Activated CD4-positive, alpha-beta memory T cell treated with anti-CD3 and anti-CD28 coated beads for 36 hours (primary cell): ENCODE data around the gene CALB2. TPM values are rescaled to one million over a fixed set of nuclear protein-coding genes. Genes with fewer than 3 reads are reported as not detected.
A peak's percentile ranks its signal among the peaks of the same experiment; 100 is the strongest.
"Not testable (repeated sequence)": the region's sequence is repeated elsewhere in the genome, so short reads cannot be mapped to it uniquely, and the experiment has no call there.

Source experiments
- CTCF ChIA-PET: fragments of 350-600 bp; sonication (Branson Sonifier 250); formaldehyde crosslinking; loops from one replicate; lab custom pipeline; 2021; ENCODE audit warnings: antibody characterized with exemption, inconsistent platforms; lab: Charles Lee
- POLR2A ChIA-PET: fragments of 350-600 bp; sonication (Branson Sonifier 250); formaldehyde crosslinking; loops from one replicate; lab custom pipeline; 2021; ENCODE audit warnings: antibody characterized with exemption; lab: Charles Lee
- DNase-seq: peaks from one replicate; pipeline ENCODE4 v3.0.0-alpha.2; 2020
- H3K27ac Mint-ChIP-seq: one replicate; pipeline ENCODE4 v1.8.0; 2021; ENCODE audit warnings: mixed read lengths
- H3K27me3 Mint-ChIP-seq: one replicate; pipeline ENCODE4 v1.8.0; 2021; ENCODE audit warnings: mixed read lengths
- H3K36me3 Mint-ChIP-seq: one replicate; pipeline ENCODE4 v1.8.0; 2021; ENCODE audit warnings: mixed read lengths
- H3K4me1 Mint-ChIP-seq: one replicate; pipeline ENCODE4 v1.8.0; 2021; ENCODE audit warnings: low read depth, mixed read lengths
- H3K4me3 Mint-ChIP-seq: one replicate; pipeline ENCODE4 v1.8.0; 2021; ENCODE audit warnings: mild to moderate bottlenecking, mixed read lengths
- H3K9me3 Mint-ChIP-seq: one replicate; pipeline ENCODE4 v1.8.0; 2021; ENCODE audit warnings: mixed read lengths
- intact Hi-C: fragments of 100-400 bp; cut with micrococcal nuclease; formaldehyde crosslinking; loops from one replicate; pipeline ENCODE4 v1.15.1; 2023
- total RNA-seq, 2 experiments: library from RNA; stranded (reverse); gene quantifications; one replicate each; pipeline ENCODE4 v1.2.3, GENCODE V29; 2021

CALB2 gene
- not detected for total RNA-seq

DNA sequence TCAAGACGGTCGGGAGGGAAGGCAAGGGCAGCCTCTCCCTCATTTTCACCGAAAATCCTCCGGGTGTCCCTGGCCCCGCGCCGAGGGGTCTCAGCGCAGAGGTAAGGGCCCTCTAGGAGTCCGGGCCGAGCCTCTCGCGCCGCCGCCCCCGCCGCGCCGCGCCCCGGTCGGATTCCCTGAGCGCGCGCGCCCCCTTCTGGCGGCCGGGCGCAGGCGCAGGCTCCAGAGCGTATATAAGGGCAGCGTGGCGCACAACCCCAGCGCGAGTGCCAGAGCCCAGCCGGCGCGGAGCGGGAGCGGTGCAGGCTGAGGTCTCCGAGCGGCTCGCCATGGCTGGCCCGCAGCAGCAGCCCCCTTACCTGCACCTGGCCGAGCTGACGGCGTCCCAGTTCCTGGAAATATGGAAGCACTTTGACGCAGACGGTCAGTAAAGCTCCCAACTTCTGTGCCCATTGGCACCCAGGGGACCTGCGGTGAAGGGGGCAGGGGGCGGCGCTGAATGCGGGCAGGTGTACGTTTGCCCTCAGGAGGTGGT lies at the start of gene CALB2:
Gene CALB2, plus strand, starts transcription at position 260 of the 535 bp plus-strand sequence. Its CDS starts 70 bp downstream, at position 330.
- intact Hi-C loops, result no loop called here
- CTCF ChIA-PET, result interaction anchor here (0.7 to 2.3 kb wide), 9 partner anchors 9 to 587 kb away, joined by 3 to 7 read pairs (median 3); no protein-coding TSS in a partner anchor
- Mint-ChIP-seq H3K4me3 (no peak within 1 kb of the TSS), H3K36me3 (no peaks in the 10 kb centered on the region), H3K4me1 (no peaks in the 10 kb centered on the region), H3K27ac (no peak within 1 kb of the TSS), H3K9me3 (no peaks in the 10 kb centered on the region), H3K27me3 (peaks cover 13% of the 10 kb centered on the region)
- POLR2A ChIA-PET, result no interaction called here
- peak; percentile 67 for DNase-seq

DNA sequence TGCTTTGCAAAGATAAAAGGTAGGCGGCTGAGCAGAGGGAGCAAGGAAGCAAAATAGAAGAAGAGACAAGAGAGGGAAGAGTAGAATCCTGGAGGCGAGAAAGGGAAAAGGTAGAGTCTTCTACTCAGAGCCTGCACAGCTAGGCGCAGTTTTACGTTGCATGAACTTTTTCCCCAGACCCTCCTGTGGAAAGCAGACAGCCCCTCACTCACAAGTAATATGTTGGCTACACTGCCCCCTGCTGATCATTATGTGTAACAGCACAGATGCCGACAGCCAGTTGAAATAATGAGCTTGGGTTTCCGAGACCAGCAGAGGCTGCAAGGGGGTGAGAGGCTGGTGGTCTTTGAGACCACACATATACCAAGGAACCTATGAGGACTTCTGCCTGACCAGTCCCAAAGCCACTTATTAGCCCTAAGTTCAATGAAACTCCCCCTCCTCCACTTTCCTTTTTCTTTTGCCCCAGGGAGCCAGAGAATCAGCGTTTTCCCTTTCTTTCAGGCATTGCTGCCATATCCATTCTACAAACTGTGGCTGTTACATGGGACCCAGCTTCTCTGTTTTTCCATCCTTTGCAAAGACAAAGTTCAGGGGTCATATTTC lies 46.9 kb upstream of the CALB2 start:
- Mint-ChIP-seq H3K4me1 (no peaks in the 10 kb centered on the region), H3K36me3 (no peaks in the 10 kb centered on the region), H3K9me3 (no peaks in the 10 kb centered on the region), H3K27me3 (peaks cover 32% of the 10 kb centered on the region), H3K27ac (no peak overlapping the region), H3K4me3 (no peak overlapping the region)
- intact Hi-C loops, result no loop called here
- ChIA-PET CTCF (interaction anchor here (0.6 to 2.6 kb wide), 33 partner anchors 8 to 540 kb away, joined by 3 to 24 read pairs (median 4); partner anchors contain the start of gene CMTR2), POLR2A (no interaction called here)
- DNase-seq, result peak; percentile 25

DNA sequence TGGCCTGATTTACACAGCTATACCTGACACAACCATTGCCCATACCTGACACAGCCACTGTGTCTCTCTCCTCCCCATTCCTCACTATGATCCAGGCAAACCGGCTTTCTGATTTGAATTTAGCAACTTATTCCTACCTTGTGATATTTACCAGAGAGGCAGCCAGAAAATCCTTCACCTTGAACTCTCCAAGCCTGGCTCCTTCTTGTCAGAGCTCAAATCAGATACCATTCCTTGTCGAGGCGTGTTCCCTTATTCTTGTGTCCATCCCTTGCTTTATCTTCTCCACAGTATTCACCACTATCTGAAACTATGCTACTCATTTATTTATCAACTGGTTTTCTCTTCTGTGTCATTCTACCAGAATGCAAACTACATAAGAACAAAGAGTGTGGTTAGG lies 44.9 kb upstream of the CALB2 start:
- intact Hi-C loops, CTCF ChIA-PET, POLR2A ChIA-PET, DNase-seq, H3K27ac Mint-ChIP-seq, H3K4me1 Mint-ChIP-seq, H3K36me3 Mint-ChIP-seq, H3K4me3 Mint-ChIP-seq, H3K9me3 Mint-ChIP-seq: not testable (repeated sequence)
- H3K27me3 Mint-ChIP-seq, result peaks cover 28% of the 10 kb centered on the region

DNA sequence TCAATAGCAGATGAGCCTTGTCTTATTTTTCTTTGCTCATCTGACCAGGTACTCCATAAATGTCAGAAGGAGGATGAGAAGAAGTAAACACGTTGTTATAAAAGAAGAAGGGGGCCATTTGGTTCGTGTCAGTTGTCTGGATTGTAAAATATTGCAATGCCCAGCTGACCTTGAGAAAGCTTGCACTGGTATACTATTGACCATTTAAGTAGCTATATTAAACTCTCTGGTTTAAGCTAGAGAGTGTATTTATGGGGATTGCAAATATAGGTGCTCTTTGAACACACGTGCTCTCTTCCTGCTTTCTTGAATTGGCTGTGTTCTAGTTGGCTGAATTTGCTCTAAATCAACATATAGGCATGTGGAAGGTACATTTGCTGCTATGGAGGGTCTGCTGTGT lies 43.3 kb upstream of the CALB2 start:
- no peaks in the 10 kb centered on the region for H3K36me3 Mint-ChIP-seq
- H3K27me3 Mint-ChIP-seq, result peaks cover 23% of the 10 kb centered on the region
- H3K4me1 Mint-ChIP-seq, result no peaks in the 10 kb centered on the region
- DNase-seq, result no peak
- intact Hi-C loops, result no loop called here
- ChIA-PET CTCF (no interaction called here), POLR2A (no interaction called here)
- no peak overlapping the region for H3K4me3 Mint-ChIP-seq
- no peaks in the 10 kb centered on the region for H3K9me3 Mint-ChIP-seq
- H3K27ac Mint-ChIP-seq, result no peak overlapping the region

DNA sequence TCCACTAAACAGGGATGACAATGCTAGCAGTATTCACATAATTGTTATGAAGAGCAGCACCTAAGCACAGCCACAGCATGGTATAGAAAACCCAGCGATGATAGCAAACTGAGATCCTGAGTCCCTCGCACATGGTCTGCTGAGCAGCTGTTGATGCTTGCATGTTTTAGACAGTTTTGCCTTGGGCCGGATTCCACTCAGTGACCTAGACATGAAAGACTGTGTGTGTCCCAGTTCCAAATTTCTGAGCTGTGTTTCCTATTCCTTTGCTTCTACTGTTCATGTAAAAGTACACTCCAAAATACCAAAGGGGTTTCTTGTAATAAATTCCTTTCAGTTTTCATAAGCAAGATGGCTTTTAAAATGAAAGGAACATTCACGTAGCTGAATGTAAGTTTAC lies 38.5 kb upstream of the CALB2 start:
- peaks cover 8% of the 10 kb centered on the region for H3K27me3 Mint-ChIP-seq
- CTCF ChIA-PET, result interaction anchor here (0.9 to 1.2 kb wide), 2 partner anchors 8 to 10 kb away, joined by 5 read pairs; no protein-coding TSS in a partner anchor
- POLR2A ChIA-PET, result no interaction called here
- no peak overlapping the region for H3K4me3 Mint-ChIP-seq
- H3K27ac Mint-ChIP-seq, result no peak overlapping the region
- intact Hi-C loops, result no loop called here
- H3K4me1 Mint-ChIP-seq, result no peaks in the 10 kb centered on the region
- H3K9me3 Mint-ChIP-seq, result no peaks in the 10 kb centered on the region
- DNase-seq, result no peak
- H3K36me3 Mint-ChIP-seq, result no peaks in the 10 kb centered on the region

GRCh38 chr16:71327720-71328119 lies 30.8 kb upstream of the CALB2 start:
- H3K27me3 Mint-ChIP-seq, result peaks cover 11% of the 10 kb centered on the region
- H3K27ac Mint-ChIP-seq, result no peak overlapping the region
- no peaks in the 10 kb centered on the region for H3K4me1 Mint-ChIP-seq
- no peak overlapping the region for H3K4me3 Mint-ChIP-seq
- H3K36me3 Mint-ChIP-seq, result no peaks in the 10 kb centered on the region
- intact Hi-C loops, result no loop called here
- CTCF ChIA-PET, result interaction anchor here (0.9 to 3.7 kb wide), 2 partner anchors 16 to 85 kb away, joined by 4 to 24 read pairs; no protein-coding TSS in a partner anchor
- POLR2A ChIA-PET, result no interaction called here
- no peaks in the 10 kb centered on the region for H3K9me3 Mint-ChIP-seq
- no peak for DNase-seq

GRCh38 chr16:71328151-71328550 lies 30.4 kb upstream of the CALB2 start:
- H3K27me3 Mint-ChIP-seq, result peaks cover 11% of the 10 kb centered on the region
- ChIA-PET CTCF (interaction anchor here (0.9 to 3.7 kb wide), 2 partner anchors 17 to 84 kb away, joined by 4 to 24 read pairs; no protein-coding TSS in a partner anchor), POLR2A (no interaction called here)
- DNase-seq, result no peak
- intact Hi-C loops, result no loop called here
- H3K4me1 Mint-ChIP-seq, result no peaks in the 10 kb centered on the region
- H3K9me3 Mint-ChIP-seq, result no peaks in the 10 kb centered on the region
- H3K36me3 Mint-ChIP-seq, result no peaks in the 10 kb centered on the region
- H3K4me3 Mint-ChIP-seq, result no peak overlapping the region
- H3K27ac Mint-ChIP-seq, result no peak overlapping the region

- no peaks in the 10 kb centered on the region for H3K36me3 Mint-ChIP-seq
- intact Hi-C loops, result no loop called here
- ChIA-PET CTCF (interaction anchor here (1.0 kb wide), 1 partner anchor 26 kb away, joined by 3 read pairs; no protein-coding TSS in a partner anchor), POLR2A (no interaction called here)
- H3K27me3 Mint-ChIP-seq, result peaks cover 13% of the 10 kb centered on the region
- no peak for DNase-seq
- no peak overlapping the region for H3K27ac Mint-ChIP-seq
- no peaks in the 10 kb centered on the region for H3K4me1 Mint-ChIP-seq
- no peak overlapping the region for H3K4me3 Mint-ChIP-seq
- no peaks in the 10 kb centered on the region for H3K9me3 Mint-ChIP-seq
Measured at GRCh38 chr16:71337631-71338030, 20.9 kb upstream of the CALB2 start.

DNA sequence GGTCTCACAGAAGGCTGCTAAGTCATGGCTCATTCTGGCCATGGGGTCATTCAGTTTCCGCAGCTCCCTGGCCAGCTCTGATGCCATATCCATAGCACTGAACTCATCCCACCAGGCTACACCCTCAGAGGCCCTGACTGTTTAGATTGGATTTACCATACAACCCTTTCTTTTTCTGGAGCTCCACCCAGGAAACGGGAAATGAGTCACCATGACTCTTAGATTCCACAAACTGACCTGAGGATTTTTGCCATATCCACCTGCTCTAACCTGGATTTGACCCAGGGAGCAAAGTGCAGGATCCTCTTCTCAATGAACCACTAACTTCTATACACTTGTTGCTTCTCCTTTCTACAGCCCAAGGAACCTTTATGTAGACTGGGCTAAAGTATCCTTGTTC lies 20.3 kb upstream of the CALB2 start:
- intact Hi-C loops, result no loop called here
- Mint-ChIP-seq H3K4me3 (no peak overlapping the region), H3K9me3 (no peaks in the 10 kb centered on the region), H3K4me1 (no peaks in the 10 kb centered on the region), H3K27ac (no peak overlapping the region), H3K36me3 (no peaks in the 10 kb centered on the region), H3K27me3 (peaks cover 13% of the 10 kb centered on the region)
- ChIA-PET POLR2A (no interaction called here), CTCF (interaction anchor here (1.0 kb wide), 1 partner anchor 26 kb away, joined by 3 read pairs; no protein-coding TSS in a partner anchor)
- DNase-seq, result no peak

GRCh38 chr16:71338632-71339031 lies 19.9 kb upstream of the CALB2 start:
- Mint-ChIP-seq H3K27me3 (peaks cover 13% of the 10 kb centered on the region), H3K9me3 (no peaks in the 10 kb centered on the region), H3K4me3 (no peak overlapping the region), H3K4me1 (no peaks in the 10 kb centered on the region), H3K27ac (no peak overlapping the region), H3K36me3 (no peaks in the 10 kb centered on the region)
- CTCF ChIA-PET, result interaction anchor here (1.0 kb wide), 1 partner anchor 27 kb away, joined by 3 read pairs; no protein-coding TSS in a partner anchor
- intact Hi-C loops, result no loop called here
- no peak for DNase-seq
- POLR2A ChIA-PET, result no interaction called here

DNA sequence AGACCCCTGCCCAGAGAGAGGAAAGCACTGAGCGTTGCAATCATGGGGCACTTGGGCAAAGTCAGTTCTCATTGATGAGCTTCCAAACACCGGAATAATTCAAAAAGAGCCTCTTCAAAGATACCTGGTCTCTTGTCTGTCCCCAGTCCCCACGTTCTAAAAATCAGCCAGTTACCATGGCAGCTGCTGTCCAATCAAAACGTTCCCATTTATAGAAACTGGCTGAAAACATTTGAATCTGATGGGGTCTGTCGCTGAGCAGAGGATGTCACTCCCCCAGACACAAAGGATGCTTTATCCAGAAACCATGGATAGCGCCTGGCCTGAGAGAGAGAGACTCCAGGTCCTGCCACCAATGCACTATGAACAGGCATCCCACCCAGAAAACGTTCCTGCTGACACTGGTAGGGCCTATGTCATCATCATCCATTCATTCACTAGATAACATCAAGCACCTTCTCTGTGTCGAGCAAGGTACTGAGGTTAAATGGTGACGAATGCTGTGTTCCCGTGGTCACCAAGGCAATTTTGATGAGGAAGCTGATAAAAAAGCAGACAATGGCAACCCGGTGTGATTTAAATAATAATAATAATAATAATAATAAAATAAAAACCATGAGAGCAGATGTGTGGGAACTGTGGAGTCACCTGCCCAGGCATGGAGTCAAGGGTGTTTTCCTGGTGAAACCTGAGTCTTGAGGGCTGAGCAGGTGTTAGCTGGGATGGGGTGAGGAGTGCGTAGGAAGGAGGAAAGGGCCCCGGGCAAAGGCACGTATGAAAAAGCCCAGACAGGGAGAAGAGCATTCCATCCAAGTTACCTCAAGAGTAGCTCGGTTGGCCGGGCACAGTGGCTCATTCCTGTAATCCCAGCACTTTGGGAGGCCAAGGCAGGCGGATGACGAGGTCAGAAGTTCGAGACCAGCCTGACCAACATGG lies 19.0 kb upstream of the CALB2 start:
- H3K9me3 Mint-ChIP-seq, result no peaks in the 10 kb centered on the region
- intact Hi-C loops, result no loop called here
- DNase-seq, result no peak
- H3K27me3 Mint-ChIP-seq, result peaks cover 13% of the 10 kb centered on the region
- CTCF ChIA-PET, result no interaction called here
- no peaks in the 10 kb centered on the region for H3K36me3 Mint-ChIP-seq
- H3K27ac Mint-ChIP-seq, result no peak overlapping the region
- H3K4me3 Mint-ChIP-seq, result no peak overlapping the region
- POLR2A ChIA-PET, result no interaction called here
- no peaks in the 10 kb centered on the region for H3K4me1 Mint-ChIP-seq

- Mint-ChIP-seq H3K4me3 (no peak overlapping the region), H3K4me1 (no peaks in the 10 kb centered on the region), H3K27me3 (peaks cover 13% of the 10 kb centered on the region), H3K9me3 (no peaks in the 10 kb centered on the region), H3K36me3 (no peaks in the 10 kb centered on the region), H3K27ac (no peak overlapping the region)
- ChIA-PET POLR2A (no interaction called here), CTCF (no interaction called here)
- DNase-seq, result no peak
- intact Hi-C loops, result no loop called here
Measured at GRCh38 chr16:71340406-71340805, 18.1 kb upstream of the CALB2 start.
